Right atrium auricular region (tissue), 2 donors: ENCODE results near the gene SPIN1. TPM values are rescaled to one million over a fixed set of nuclear protein-coding genes. Genes with fewer than 3 reads are reported as not detected.

Experiments used
- DNase-seq: peaks from one replicate; pipeline ENCODE4 v3.0.0-alpha.2; 2019; ENCODE audit warnings: low spot score
- H3K27ac ChIP-seq, 2 donors: fragments of 200-600 bp; sonication (generic); 1 replicate in 1 of 2; 2 replicates in 1 of 2; pipeline ENCODE4 v1.5.1; 2016 to 2019
- H3K27me3 ChIP-seq, 2 donors: fragments of 200-600 bp; sonication (generic); one replicate each; pipeline versions ENCODE4 v1.5.1 to v1.6.0; 2017 to 2019
- H3K36me3 ChIP-seq: fragments of 200-600 bp; sonication (generic); one replicate; pipeline ENCODE4 v1.5.1; 2016
- H3K4me1 ChIP-seq, 2 donors: fragments of 200-600 bp; sonication (generic); one replicate each; pipeline versions ENCODE4 v1.5.1 to v1.6.0; 2017 to 2019
- H3K4me3 ChIP-seq, 2 donors: fragments of 200-600 bp; sonication (generic); 1 replicate in 1 of 2; 2 replicates in 1 of 2; pipeline ENCODE4 v1.5.1; 2017 to 2019; ENCODE audit warnings: mild to moderate bottlenecking in 1 of 2, moderate library complexity in 1 of 2
- H3K9me3 ChIP-seq, 2 donors: fragments of 200-600 bp; sonication (generic); one replicate each; pipeline ENCODE4 v1.5.1; 2019
- CTCF ChIP-seq, 2 donors: fragments of 200-600 bp; sonication (generic); IDR thresholded peaks; one replicate each; pipeline ENCODE4 v1.5.1; 2019; ENCODE audit warnings: antibody characterized with exemption in 2 of 2
- total RNA-seq, 2 donors: library from RNA; depleted of rRNA; stranded (reverse); fragments of >200 nt; gene quantifications; one replicate each; pipeline ENCODE4 v1.1.0, GENCODE V29; 2016

SPIN1 gene
- total RNA-seq, 2 donors from 2014 or later = 48.9 to 55.4 TPM

- no peak overlapping the region for H3K27ac ChIP-seq
- H3K4me3 ChIP-seq = no peak overlapping the region
- H3K27me3 ChIP-seq = no peaks in the 10 kb centered on the region
- H3K36me3 ChIP-seq = peaks cover 18% of the 10 kb centered on the region
- no peak for TF ChIP-seq CTCF (IDR thresholded peaks at IDR 0.05)
- no peak for DNase-seq
- H3K9me3 ChIP-seq = no peaks in the 10 kb centered on the region
- no peaks in the 10 kb centered on the region for H3K4me1 ChIP-seq
These were observed 41.6 kb downstream of the SPIN1 start for GRCh38 chr9:88429595-88430430.

DNA sequence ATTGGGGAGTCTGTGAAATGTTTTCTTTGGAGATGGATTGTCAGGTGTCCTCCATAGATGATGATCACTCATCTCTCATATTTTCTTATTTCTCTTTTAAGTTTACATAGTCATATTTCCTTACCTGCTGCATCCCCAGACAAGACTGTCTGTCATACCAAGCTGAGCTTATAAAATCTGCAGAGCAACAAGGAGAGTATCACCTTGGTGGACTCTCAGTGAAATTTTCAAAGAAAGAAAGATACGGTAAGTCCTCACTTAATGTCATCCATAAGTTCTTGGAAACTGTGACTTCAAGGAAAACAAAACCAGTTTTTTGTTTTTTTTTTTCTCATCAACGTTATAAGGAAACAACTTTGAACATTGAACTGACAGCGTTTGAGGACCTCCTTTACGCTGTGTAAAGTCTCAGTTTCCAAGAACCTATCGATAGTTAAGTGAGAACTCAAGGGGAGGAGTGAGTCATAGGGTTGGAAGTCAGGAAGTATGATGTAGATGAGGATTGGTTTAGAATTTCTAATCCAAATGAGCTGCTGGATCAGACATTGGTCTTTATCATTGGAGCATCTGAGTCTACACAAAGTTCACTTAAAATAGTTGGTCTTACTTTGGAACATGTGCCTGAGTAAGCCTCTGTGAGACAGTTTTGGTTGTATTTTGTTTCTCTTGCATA lies 45.5 kb downstream of the SPIN1 start:
- TF ChIP-seq CTCF (IDR thresholded peaks at IDR 0.05) = no peak
- Histone ChIP-seq H3K27me3 (no peaks in the 10 kb centered on the region), H3K36me3 (peaks cover 18% of the 10 kb centered on the region)

DNA sequence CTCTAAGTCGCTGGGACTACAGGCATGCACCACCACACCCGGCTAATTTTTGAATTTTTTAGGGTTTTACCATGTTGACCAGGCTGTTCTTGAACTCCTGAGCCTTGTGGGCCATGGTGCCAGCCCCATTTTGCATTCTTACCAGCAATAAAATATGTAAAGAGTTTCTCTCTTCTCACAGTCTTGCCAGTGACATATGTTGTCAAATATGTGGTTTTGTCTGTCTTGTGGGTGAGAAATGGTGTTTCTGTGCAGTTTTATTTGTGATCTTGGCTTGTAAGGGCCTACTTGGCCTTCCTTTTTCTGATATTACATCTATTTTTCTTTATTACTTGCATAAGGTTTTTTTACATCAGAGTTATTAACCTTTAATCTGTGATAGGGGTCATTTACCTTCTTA lies 47.1 kb downstream of the SPIN1 start:
- DNase-seq = no peak
- no peak for TF ChIP-seq CTCF (IDR thresholded peaks at IDR 0.05)
- H3K36me3 ChIP-seq = peaks cover 18% of the 10 kb centered on the region
- no peak overlapping the region for H3K4me3 ChIP-seq
- no peaks in the 10 kb centered on the region for H3K9me3 ChIP-seq
- H3K27ac ChIP-seq = no peak overlapping the region
- H3K27me3 ChIP-seq = no peaks in the 10 kb centered on the region
- no peaks in the 10 kb centered on the region for H3K4me1 ChIP-seq

More for the DNA sequence above, 45.5 kb downstream of the SPIN1 start:
- no peak for DNase-seq
- Histone ChIP-seq H3K9me3 (no peaks in the 10 kb centered on the region), H3K4me3 (no peak overlapping the region), H3K4me1 (no peaks in the 10 kb centered on the region), H3K27ac (no peak overlapping the region)

GRCh38 chr9:88436379-88436778 lies 48.1 kb downstream of the SPIN1 start:
- no peak for TF ChIP-seq CTCF (IDR thresholded peaks at IDR 0.05)
- DNase-seq = no peak
- Histone ChIP-seq H3K9me3 (no peaks in the 10 kb centered on the region), H3K4me1 (no peaks in the 10 kb centered on the region), H3K27me3 (no peaks in the 10 kb centered on the region), H3K4me3 (no peak overlapping the region), H3K36me3 (peaks cover 18% of the 10 kb centered on the region), H3K27ac (no peak overlapping the region)

DNA sequence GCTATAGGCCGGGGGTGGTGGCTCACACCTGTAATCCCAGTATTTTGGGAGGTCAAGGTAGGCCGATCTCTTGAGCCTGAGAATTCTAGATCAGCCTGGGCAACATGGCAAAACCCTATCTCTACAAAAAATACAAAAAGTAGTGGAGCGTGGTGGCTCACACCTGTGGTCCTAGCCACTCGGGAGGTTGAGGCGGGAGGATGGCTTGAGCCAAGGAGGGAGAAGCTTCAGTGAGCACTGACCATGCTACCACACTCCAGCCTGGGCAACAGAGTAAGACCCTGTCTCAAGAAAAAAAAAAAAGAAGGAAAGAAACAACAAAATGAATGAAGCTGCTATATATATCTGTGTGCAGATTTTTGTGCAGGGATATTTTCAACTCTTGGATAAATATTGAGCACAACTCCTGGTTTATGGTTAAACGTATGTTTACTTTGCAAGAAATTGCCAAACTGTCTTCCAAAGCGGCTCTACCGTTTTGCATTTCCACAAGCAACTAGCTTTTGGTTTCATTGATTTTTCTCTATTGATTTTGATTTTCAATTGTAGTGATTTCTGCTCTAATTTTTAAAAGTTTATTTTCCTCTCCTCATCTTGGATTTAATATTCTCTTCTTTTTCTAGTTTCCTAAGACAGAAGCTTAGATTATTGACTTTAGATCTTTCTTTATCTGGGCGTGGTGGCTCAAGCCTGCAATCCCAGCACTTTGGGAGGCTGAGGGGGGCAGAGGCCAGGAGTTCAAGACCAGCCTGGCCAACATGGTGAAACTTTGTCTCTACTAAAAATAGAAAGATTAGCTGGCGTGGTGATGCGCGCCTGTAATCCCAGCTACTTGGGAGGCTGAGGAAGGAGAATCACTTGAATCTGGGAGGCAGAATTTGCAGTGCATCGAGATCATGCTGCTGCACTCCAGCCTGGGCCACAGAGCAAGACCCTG lies 49.2 kb downstream of the SPIN1 start:
- Histone ChIP-seq H3K27me3 (no peaks in the 10 kb centered on the region), H3K4me1 (no peaks in the 10 kb centered on the region), H3K36me3 (peaks cover 21% of the 10 kb centered on the region), H3K27ac (no peak overlapping the region), H3K4me3 (no peak overlapping the region), H3K9me3 (no peaks in the 10 kb centered on the region)
- no peak for TF ChIP-seq CTCF (IDR thresholded peaks at IDR 0.05)
- DNase-seq = no peak
